HFFc6 (cell line): ENCODE results near the gene SLC5A3. TPM values are rescaled to one million over a fixed set of nuclear protein-coding genes. Genes with fewer than 3 reads are reported as not detected.

ENCODE experiments used
- DNase-seq: peaks from one replicate; pipeline ENCODE4 v3.0.0-alpha.2; 2018
- H3K27ac Mint-ChIP-seq: 2 replicates; pipeline ENCODE4 v1.8.0; 2020; ENCODE audit warnings: mild to moderate bottlenecking, mixed read lengths
- H3K27me3 Mint-ChIP-seq: 2 replicates; pipeline ENCODE4 v1.8.0; 2021; ENCODE audit warnings: mild to moderate bottlenecking, moderate library complexity, mixed read lengths; ENCODE audit not compliant: insufficient read depth
- H3K36me3 Mint-ChIP-seq: 2 replicates; pipeline ENCODE4 v1.8.0; 2021; ENCODE audit warnings: low read depth, mixed read lengths
- H3K4me1 Mint-ChIP-seq: 2 replicates; pipeline ENCODE4 v1.8.0; 2020; ENCODE audit warnings: low read depth, mixed read lengths
- H3K4me3 Mint-ChIP-seq: 2 replicates; pipeline ENCODE4 v1.8.0; 2020; ENCODE audit warnings: mild to moderate bottlenecking, moderate library complexity, mixed read lengths
- H3K9me3 Mint-ChIP-seq: 2 replicates; pipeline ENCODE4 v1.8.0; 2020; ENCODE audit warnings: mild to moderate bottlenecking, mixed read lengths
- total RNA-seq, 6 experiments: library from RNA; stranded (reverse); fragmentation: NEBNext Ultra II Directional; extraction: Animal tissue kit (Norgen Biotek cat#: 25700); gene quantifications; 2 replicates in 1 of 6; 3 replicates in 5 of 6; pipeline ENCODE4 v1.2.3, GENCODE V29; 2021
- TF ChIP-seq, protein P1 (sequence below): fragments of 200-600 bp; sonication (generic); IDR thresholded peaks from 2 replicates; pipeline ENCODE4 v1.5.0; 2021; ENCODE audit warnings: antibody characterized with exemption, mild to moderate bottlenecking

Gene SLC5A3
- total RNA-seq, 6 experiments from 2014 or later: 7.3 to 21.1 (median 8.8) TPM

DNA sequence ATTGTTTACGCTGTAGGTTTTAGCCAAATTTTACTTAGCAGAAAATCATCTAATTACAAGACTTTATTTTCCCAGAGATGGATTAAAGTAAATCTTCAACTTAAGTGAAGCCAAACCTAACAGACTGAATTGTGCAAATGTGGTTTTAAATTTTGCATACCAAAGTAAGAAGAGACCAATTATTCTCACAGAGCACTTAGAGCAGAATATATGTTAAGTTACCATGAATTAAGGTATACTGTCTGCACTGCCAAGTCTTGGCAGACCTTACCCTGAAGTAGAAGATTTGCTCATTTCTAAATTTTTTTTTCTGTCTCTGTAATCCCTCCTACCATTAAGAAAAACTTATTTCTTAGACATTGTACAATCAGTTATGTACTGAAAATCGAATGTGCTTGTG, 24.1 kb downstream of the SLC5A3 start:
- no peaks in the 10 kb centered on the region for H3K27me3 Mint-ChIP-seq
- no peak for DNase-seq
- H3K4me1 Mint-ChIP-seq: peaks cover 37% of the 10 kb centered on the region
- peaks cover 33% of the 10 kb centered on the region for H3K36me3 Mint-ChIP-seq
- H3K4me3 Mint-ChIP-seq: no peak overlapping the region
- no peaks in the 10 kb centered on the region for H3K9me3 Mint-ChIP-seq
- TF ChIP-seq, protein P1, sequence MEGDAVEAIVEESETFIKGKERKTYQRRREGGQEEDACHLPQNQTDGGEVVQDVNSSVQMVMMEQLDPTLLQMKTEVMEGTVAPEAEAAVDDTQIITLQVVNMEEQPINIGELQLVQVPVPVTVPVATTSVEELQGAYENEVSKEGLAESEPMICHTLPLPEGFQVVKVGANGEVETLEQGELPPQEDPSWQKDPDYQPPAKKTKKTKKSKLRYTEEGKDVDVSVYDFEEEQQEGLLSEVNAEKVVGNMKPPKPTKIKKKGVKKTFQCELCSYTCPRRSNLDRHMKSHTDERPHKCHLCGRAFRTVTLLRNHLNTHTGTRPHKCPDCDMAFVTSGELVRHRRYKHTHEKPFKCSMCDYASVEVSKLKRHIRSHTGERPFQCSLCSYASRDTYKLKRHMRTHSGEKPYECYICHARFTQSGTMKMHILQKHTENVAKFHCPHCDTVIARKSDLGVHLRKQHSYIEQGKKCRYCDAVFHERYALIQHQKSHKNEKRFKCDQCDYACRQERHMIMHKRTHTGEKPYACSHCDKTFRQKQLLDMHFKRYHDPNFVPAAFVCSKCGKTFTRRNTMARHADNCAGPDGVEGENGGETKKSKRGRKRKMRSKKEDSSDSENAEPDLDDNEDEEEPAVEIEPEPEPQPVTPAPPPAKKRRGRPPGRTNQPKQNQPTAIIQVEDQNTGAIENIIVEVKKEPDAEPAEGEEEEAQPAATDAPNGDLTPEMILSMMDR: no peak
- no peak overlapping the region for H3K27ac Mint-ChIP-seq

DNA sequence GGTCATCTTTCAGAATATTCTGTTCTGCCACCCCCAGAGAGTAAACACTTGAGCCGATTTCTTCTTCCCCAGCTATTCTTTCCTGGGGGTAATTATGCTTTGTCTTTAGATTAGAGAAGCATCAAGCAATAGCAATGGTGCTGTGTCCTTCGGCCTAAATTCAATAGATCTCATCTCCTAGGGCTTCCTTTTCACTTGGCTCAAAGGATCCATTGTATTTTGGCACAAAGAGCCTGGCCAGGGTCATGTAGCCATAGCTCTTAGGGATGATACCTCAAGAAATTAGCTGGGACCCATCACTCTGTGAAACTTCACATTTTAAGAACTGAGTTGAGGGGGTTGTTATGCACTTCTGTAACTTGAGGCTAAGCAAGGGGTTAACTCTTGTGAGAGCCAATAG, 27.0 kb downstream of the SLC5A3 start:
- Mint-ChIP-seq H3K36me3 (peaks cover 35% of the 10 kb centered on the region), H3K4me1 (peaks cover 38% of the 10 kb centered on the region)

DNA sequence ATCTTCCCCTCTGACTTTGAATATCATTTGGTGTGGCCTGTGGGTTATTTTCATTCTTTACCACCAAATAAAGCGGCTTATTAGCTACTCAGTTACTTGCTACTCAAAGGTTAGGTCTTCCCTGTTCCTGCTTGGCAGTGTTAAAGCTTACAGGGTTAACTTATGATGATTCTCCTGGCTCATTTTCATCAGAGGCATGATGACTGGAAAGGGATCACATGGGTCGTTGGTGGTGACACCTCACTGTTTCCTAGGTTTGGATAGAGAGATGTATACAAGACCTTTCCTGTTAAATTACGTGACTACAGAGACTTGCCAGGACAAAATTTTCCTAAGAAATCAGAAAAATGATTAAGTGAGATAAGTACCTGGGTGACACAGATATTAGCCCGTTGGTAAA, 27.4 kb downstream of the SLC5A3 start:
- H3K27ac Mint-ChIP-seq: no peak overlapping the region
- DNase-seq: no peak
- no peaks in the 10 kb centered on the region for H3K27me3 Mint-ChIP-seq
- H3K36me3 Mint-ChIP-seq: peaks cover 31% of the 10 kb centered on the region
- no peaks in the 10 kb centered on the region for H3K9me3 Mint-ChIP-seq
- H3K4me3 Mint-ChIP-seq: no peak overlapping the region
- TF ChIP-seq, protein P1: no peak
- H3K4me1 Mint-ChIP-seq: peaks cover 42% of the 10 kb centered on the region

More for the DNA sequence above, 27.0 kb downstream of the SLC5A3 start:
- no peak for DNase-seq
- no peak overlapping the region for H3K27ac Mint-ChIP-seq
- H3K27me3 Mint-ChIP-seq: no peaks in the 10 kb centered on the region
- TF ChIP-seq, protein P1: no peak
- H3K9me3 Mint-ChIP-seq: no peaks in the 10 kb centered on the region
- no peak overlapping the region for H3K4me3 Mint-ChIP-seq

DNA sequence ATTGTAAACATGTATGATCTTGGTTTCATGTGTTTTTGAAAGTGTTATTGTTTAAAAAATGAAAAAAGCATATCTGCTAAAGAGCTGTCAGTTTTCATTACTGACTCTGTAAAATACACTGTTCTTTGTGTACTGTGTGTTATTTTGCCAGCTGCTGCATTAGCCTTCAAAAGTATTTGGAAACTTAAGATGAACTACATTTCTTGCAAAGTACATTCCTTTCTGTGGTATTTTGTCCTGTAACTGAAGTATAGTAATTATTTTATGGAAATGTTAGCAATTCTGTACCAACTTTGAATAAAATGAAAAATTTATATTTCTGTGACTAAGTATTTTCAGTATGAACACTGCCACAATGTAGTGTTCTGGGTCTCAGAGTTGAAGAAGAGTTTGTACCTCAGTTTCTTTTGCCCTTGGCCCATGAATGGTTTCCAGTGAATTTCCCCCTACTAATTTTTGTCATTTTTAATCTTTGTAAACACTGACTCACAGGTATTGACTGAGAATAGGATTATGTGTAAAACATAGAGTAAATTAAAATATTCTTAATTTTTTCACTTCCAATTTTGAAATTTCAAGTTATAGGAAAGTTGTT, 32.7 kb downstream of the SLC5A3 start:
- H3K9me3 Mint-ChIP-seq: no peaks in the 10 kb centered on the region
- peaks cover 14% of the 10 kb centered on the region for H3K36me3 Mint-ChIP-seq
- no peak overlapping the region for H3K27ac Mint-ChIP-seq
- no peaks in the 10 kb centered on the region; the same call in 1 of the 2 replicates for H3K27me3 Mint-ChIP-seq
- no peak overlapping the region for H3K4me3 Mint-ChIP-seq
- DNase-seq: no peak
- peaks cover 28% of the 10 kb centered on the region for H3K4me1 Mint-ChIP-seq
- TF ChIP-seq, protein P1: no peak

DNA sequence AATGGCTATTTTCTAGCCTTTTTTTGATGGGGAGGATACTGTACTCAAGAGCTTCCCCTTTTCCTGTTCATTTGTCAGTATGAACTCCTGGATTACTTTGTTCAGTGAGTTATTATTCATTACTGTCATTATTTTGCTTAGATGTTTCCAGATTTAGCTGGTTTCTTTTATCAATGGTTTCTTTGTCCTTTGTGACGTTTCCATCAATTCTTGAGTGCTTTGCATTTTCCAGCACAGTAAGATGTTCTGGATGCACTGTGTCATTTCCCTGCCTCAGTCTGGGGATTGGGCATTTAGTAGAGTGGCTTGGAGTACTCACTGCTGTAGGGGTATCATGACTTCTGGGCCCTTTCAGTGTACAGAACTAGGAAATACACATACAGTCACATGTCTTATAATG, 34.2 kb downstream of the SLC5A3 start:
- peaks cover 17% of the 10 kb centered on the region for H3K4me1 Mint-ChIP-seq
- H3K27ac Mint-ChIP-seq: no peak overlapping the region
- DNase-seq: no peak
- H3K4me3 Mint-ChIP-seq: no peak overlapping the region
- no peaks in the 10 kb centered on the region; the same call in 1 of the 2 replicates for H3K27me3 Mint-ChIP-seq
- peaks cover 22% of the 10 kb centered on the region for H3K36me3 Mint-ChIP-seq
- TF ChIP-seq, protein P1: no peak
- no peaks in the 10 kb centered on the region for H3K9me3 Mint-ChIP-seq
